A204.1 (cell line): ENCODE data around the gene BCAT1.
"Not testable (repeated sequence)": the region's sequence is repeated elsewhere in the genome, so short reads cannot be mapped to it uniquely, and the experiment has no call there.

Experiments used
- FAIRE-seq: peaks from 2 replicates; lab custom pipeline; 2012; peaks lifted over from hg19 to GRCh38; lab: Jason Lieb, UNC

The BCAT1 gene

GRCh38 chr12:24956351-24956750 is 7.5 kb upstream of the BCAT1 start:
- FAIRE-seq: not testable (repeated sequence)

GRCh38 chr12:24955853-24956252 is 7.0 kb upstream of the BCAT1 start:
- no peak for FAIRE-seq

GRCh38 chr12:24955389-24955788 is 6.5 kb upstream of the BCAT1 start:
- no peak for FAIRE-seq

GRCh38 chr12:24954261-24954660 is 5.4 kb upstream of the BCAT1 start:
- no peak for FAIRE-seq

- FAIRE-seq: no peak
Measured at GRCh38 chr12:24952389-24952788, 3.5 kb upstream of the BCAT1 start.

GRCh38 chr12:24950231-24950834 is 1.4 kb upstream of the BCAT1 start:
- no peak for FAIRE-seq

GRCh38 chr12:24948420-24948756 is 513 bp downstream of the BCAT1 start:
- no peak for FAIRE-seq

- no peak for FAIRE-seq
Measured at GRCh38 chr12:24947541-24948419, 1.1 kb downstream of the BCAT1 start.

GRCh38 chr12:24945845-24946244 is 3.1 kb downstream of the BCAT1 start:
- no peak for FAIRE-seq

GRCh38 chr12:24945039-24945438 is 3.9 kb downstream of the BCAT1 start:
- no peak for FAIRE-seq

GRCh38 chr12:24944601-24944975 is 4.3 kb downstream of the BCAT1 start:
- no peak for FAIRE-seq

GRCh38 chr12:24943947-24944600 is 4.8 kb downstream of the BCAT1 start:
- FAIRE-seq: no peak

GRCh38 chr12:24940157-24940556 is 8.7 kb downstream of the BCAT1 start:
- FAIRE-seq: no peak

GRCh38 chr12:24939551-24939950 is 9.3 kb downstream of the BCAT1 start:
- FAIRE-seq: not testable (repeated sequence)

GRCh38 chr12:24938341-24938740 is 10.6 kb downstream of the BCAT1 start:
- no peak for FAIRE-seq

GRCh38 chr12:24937553-24938244 is 11.2 kb downstream of the BCAT1 start:
- no peak for FAIRE-seq

GRCh38 chr12:24933694-24934407 is 15.1 kb downstream of the BCAT1 start:
- FAIRE-seq: no peak

- FAIRE-seq: no peak
Measured at GRCh38 chr12:24931666-24932405, 17.1 kb downstream of the BCAT1 start.

- FAIRE-seq: no peak
Measured at GRCh38 chr12:24929953-24930352, 18.9 kb downstream of the BCAT1 start.

- not testable (repeated sequence) for FAIRE-seq
Measured at GRCh38 chr12:24928533-24929306, 20.2 kb downstream of the BCAT1 start.

GRCh38 chr12:24928131-24928530 is 20.8 kb downstream of the BCAT1 start:
- no peak for FAIRE-seq
